ENCODE measurements around the gene GPR39. TPM values are rescaled to one million over a fixed set of nuclear protein-coding genes. Genes with fewer than 3 reads are reported as not detected.

The GPR39 gene
- total and polyA plus RNA-seq, 7 experiments from 2014 or later, result not detected

GRCh38 chr2:132407784-132408183 is 8.8 kb upstream of the GPR39 start:
- no peak for DNase-seq
- Histone ChIP-seq H3K36me3 (ENCODE audit: control insufficient read depth in 2 of 3, insufficient read depth in 3 of 3, low read length in 3 of 3) (no peaks in the 10 kb centered on the region), H3K9me3 (ENCODE audit: control insufficient read depth in 2 of 3, low read length in 3 of 3) (no peaks in the 10 kb centered on the region), H3K27ac (ENCODE audit: low read depth, low read length) (no peak overlapping the region), H3K27me3 (ENCODE audit: control insufficient read depth in 2 of 2, insufficient read depth in 2 of 2, low read length in 2 of 2) (no peaks in the 10 kb centered on the region), H3K4me1 (ENCODE audit: control insufficient read depth in 2 of 2, insufficient read depth in 2 of 2, low read length in 2 of 2) (no peaks in the 10 kb centered on the region), H3K4me3 (ENCODE audit: low read length) (no peak overlapping the region)
- Mint-ChIP-seq H3K4me1 (no peaks in the 10 kb centered on the region), H3K9me3 (peaks cover 0 to 8% (median 3%) of the 10 kb centered on the region in 11 donors), H3K27me3 (no peaks in the 10 kb centered on the region), H3K27ac (no peak overlapping the region), H3K36me3 (no peaks in the 10 kb centered on the region), H3K4me3 (no peak overlapping the region)
- ATAC-seq, result no peak
- intact Hi-C loops (cut with micrococcal nuclease), result no loop called here
- ChIA-PET POLR2A (no interaction called here), CTCF (no interaction called here)

DNA sequence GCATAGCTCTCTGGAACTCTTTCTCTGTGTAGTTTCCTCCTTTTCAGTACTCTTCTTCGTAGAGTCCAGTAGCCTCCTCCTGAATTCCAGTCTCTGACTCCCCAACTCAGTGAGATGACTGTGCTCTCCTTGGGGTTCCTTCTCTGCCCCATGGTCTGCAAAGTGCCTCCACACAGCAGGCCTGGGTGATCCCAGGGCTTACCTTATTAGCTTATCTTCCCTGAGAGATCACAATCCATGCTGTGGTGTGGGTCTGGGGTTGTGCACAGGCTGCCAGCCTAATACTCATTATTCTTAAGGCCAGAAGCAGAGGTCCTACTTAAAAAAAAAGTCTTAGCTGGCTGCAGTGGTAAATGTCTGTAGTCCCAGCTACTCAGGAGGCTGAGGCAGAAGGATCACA is 4.6 kb upstream of the GPR39 start:
- no peak overlapping the region for H3K27ac Mint-ChIP-seq
- H3K27me3 Mint-ChIP-seq, result peaks cover 11 to 26% (median 22%) of the 10 kb centered on the region in 5 donors
- no peaks in the 10 kb centered on the region for H3K36me3 Mint-ChIP-seq
- ChIA-PET CTCF (no interaction called here), POLR2A (no interaction called here)
- no peak overlapping the region for H3K27ac ChIP-seq (ENCODE audit: low read depth, low read length)
- no peak overlapping the region for H3K4me3 ChIP-seq (ENCODE audit: low read length)
- no peak for DNase-seq
- no peaks in the 10 kb centered on the region for H3K9me3 ChIP-seq (ENCODE audit: control insufficient read depth in 2 of 3, low read length in 3 of 3)
- peaks cover 0 to 6% (median 0%) of the 10 kb centered on the region in 11 donors for H3K9me3 Mint-ChIP-seq
- intact Hi-C loops (cut with micrococcal nuclease), result no loop called here
- no peaks in the 10 kb centered on the region for H3K27me3 ChIP-seq (ENCODE audit: control insufficient read depth in 2 of 2, insufficient read depth in 2 of 2, low read length in 2 of 2)
- no peaks in the 10 kb centered on the region for H3K4me1 ChIP-seq (ENCODE audit: control insufficient read depth in 2 of 2, insufficient read depth in 2 of 2, low read length in 2 of 2)
- H3K36me3 ChIP-seq (ENCODE audit: control insufficient read depth in 2 of 3, insufficient read depth in 3 of 3, low read length in 3 of 3), result no peaks in the 10 kb centered on the region
- ATAC-seq, result no peak
- peaks cover 0 to 2% (median 0%) of the 10 kb centered on the region in 7 donors for H3K4me1 Mint-ChIP-seq
- H3K4me3 Mint-ChIP-seq, result no peak overlapping the region

- Mint-ChIP-seq H3K27me3 (peaks cover 14 to 45% (median 30%) of the 10 kb centered on the region in 5 donors), H3K36me3 (peaks cover 0 to 4% (median 0%) of the 10 kb centered on the region in 5 donors), H3K27ac (no peak overlapping the region), H3K4me3 (no peak overlapping the region), H3K4me1 (peaks cover 0 to 2% (median 0%) of the 10 kb centered on the region in 7 donors), H3K9me3 (peaks cover 0 to 6% (median 0%) of the 10 kb centered on the region in 11 donors)
- ATAC-seq, result no peak
- ChIA-PET CTCF (no interaction called here), POLR2A (no interaction called here)
- Histone ChIP-seq H3K27me3 (ENCODE audit: control insufficient read depth in 2 of 2, insufficient read depth in 2 of 2, low read length in 2 of 2) (no peaks in the 10 kb centered on the region), H3K36me3 (ENCODE audit: control insufficient read depth in 2 of 3, insufficient read depth in 3 of 3, low read length in 3 of 3) (no peaks in the 10 kb centered on the region), H3K4me3 (ENCODE audit: low read length) (no peak overlapping the region), H3K27ac (ENCODE audit: low read depth, low read length) (no peak overlapping the region), H3K4me1 (ENCODE audit: control insufficient read depth in 2 of 2, insufficient read depth in 2 of 2, low read length in 2 of 2) (no peaks in the 10 kb centered on the region), H3K9me3 (ENCODE audit: control insufficient read depth in 2 of 3, low read length in 3 of 3) (no peaks in the 10 kb centered on the region)
- intact Hi-C loops (cut with micrococcal nuclease), result no loop called here
- no peak for DNase-seq
Observed at GRCh38 chr2:132414081-132414480, 2.5 kb upstream of the GPR39 start.

- peaks cover 0 to 2% (median 0%) of the 10 kb centered on the region in 7 donors for H3K4me1 Mint-ChIP-seq
- no peaks in the 10 kb centered on the region for H3K4me1 ChIP-seq (ENCODE audit: control insufficient read depth in 2 of 2, insufficient read depth in 2 of 2, low read length in 2 of 2)
- H3K4me3 ChIP-seq (ENCODE audit: low read length), result no peak overlapping the region
- CTCF ChIA-PET, result no interaction called here
- no peak overlapping the region for H3K27ac ChIP-seq (ENCODE audit: low read depth, low read length)
- H3K9me3 Mint-ChIP-seq, result peaks cover 0 to 5% (median 0%) of the 10 kb centered on the region in 11 donors
- no peaks in the 10 kb centered on the region for H3K27me3 ChIP-seq (ENCODE audit: control insufficient read depth in 2 of 2, insufficient read depth in 2 of 2, low read length in 2 of 2)
- H3K9me3 ChIP-seq (ENCODE audit: control insufficient read depth in 2 of 3, low read length in 3 of 3), result no peaks in the 10 kb centered on the region
- intact Hi-C loops (cut with micrococcal nuclease), result no loop called here
- ATAC-seq (no peak), DNase-seq (no peak)
- H3K27ac Mint-ChIP-seq, result no peak overlapping the region
- peaks cover 14 to 45% (median 32%) of the 10 kb centered on the region in 5 donors for H3K27me3 Mint-ChIP-seq
- POLR2A ChIA-PET, result no interaction called here
- H3K36me3 ChIP-seq (ENCODE audit: control insufficient read depth in 2 of 3, insufficient read depth in 3 of 3, low read length in 3 of 3), result no peaks in the 10 kb centered on the region
- H3K36me3 Mint-ChIP-seq, result peaks cover 0 to 4% (median 0%) of the 10 kb centered on the region in 5 donors
- H3K4me3 Mint-ChIP-seq, result no peak overlapping the region
Observed at GRCh38 chr2:132415256-132415914, 1.2 kb upstream of the GPR39 start.

- ATAC-seq, result no peak
- POLR2A ChIA-PET, result no interaction called here
- H3K27ac Mint-ChIP-seq, result no peak overlapping the region
Observed at GRCh38 chr2:132415915-132416722, 486 bp upstream of the GPR39 start.

DNA sequence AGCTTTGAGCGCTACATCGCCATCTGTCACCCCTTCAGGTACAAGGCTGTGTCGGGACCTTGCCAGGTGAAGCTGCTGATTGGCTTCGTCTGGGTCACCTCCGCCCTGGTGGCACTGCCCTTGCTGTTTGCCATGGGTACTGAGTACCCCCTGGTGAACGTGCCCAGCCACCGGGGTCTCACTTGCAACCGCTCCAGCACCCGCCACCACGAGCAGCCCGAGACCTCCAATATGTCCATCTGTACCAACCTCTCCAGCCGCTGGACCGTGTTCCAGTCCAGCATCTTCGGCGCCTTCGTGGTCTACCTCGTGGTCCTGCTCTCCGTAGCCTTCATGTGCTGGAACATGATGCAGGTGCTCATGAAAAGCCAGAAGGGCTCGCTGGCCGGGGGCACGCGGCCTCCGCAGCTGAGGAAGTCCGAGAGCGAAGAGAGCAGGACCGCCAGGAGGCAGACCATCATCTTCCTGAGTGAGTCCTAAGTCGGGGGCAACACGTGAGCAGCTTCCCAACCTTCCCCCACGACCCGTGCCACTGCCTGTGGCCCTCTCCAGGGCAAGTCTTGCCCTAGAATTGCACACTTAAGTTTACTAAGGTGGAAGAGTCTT is 928 bp downstream of the GPR39 start:
- Histone ChIP-seq H3K36me3 (ENCODE audit: control insufficient read depth in 2 of 3, insufficient read depth in 3 of 3, low read length in 3 of 3) (no peaks in the 10 kb centered on the region), H3K4me1 (ENCODE audit: control insufficient read depth in 2 of 2, insufficient read depth in 2 of 2, low read length in 2 of 2) (no peaks in the 10 kb centered on the region), H3K9me3 (ENCODE audit: control insufficient read depth in 2 of 3, low read length in 3 of 3) (no peaks in the 10 kb centered on the region), H3K4me3 (ENCODE audit: low read length) (no peak overlapping the region), H3K27ac (ENCODE audit: low read depth, low read length) (no peak overlapping the region), H3K27me3 (ENCODE audit: control insufficient read depth in 2 of 2, insufficient read depth in 2 of 2, low read length in 2 of 2) (no peaks in the 10 kb centered on the region)
- peaks cover 0 to 4% (median 0%) of the 10 kb centered on the region in 11 donors for H3K9me3 Mint-ChIP-seq
- no peak overlapping the region for H3K27ac Mint-ChIP-seq
- H3K27me3 Mint-ChIP-seq, result peaks cover 14 to 45% (median 32%) of the 10 kb centered on the region in 5 donors
- ChIA-PET CTCF (no interaction called here), POLR2A (no interaction called here)
- H3K4me3 Mint-ChIP-seq, result no peak overlapping the region
- ATAC-seq, result no peak
- H3K36me3 Mint-ChIP-seq, result peaks cover 0 to 4% (median 0%) of the 10 kb centered on the region in 5 donors
- peaks cover 0 to 2% (median 0%) of the 10 kb centered on the region in 7 donors for H3K4me1 Mint-ChIP-seq
- no peak for DNase-seq
- intact Hi-C loops (cut with micrococcal nuclease), result no loop called here

More at GRCh38 chr2:132415915-132416722, 486 bp upstream of the GPR39 start:
- H3K36me3 ChIP-seq (ENCODE audit: control insufficient read depth in 2 of 3, insufficient read depth in 3 of 3, low read length in 3 of 3), result no peaks in the 10 kb centered on the region
- H3K27me3 ChIP-seq (ENCODE audit: control insufficient read depth in 2 of 2, insufficient read depth in 2 of 2, low read length in 2 of 2), result no peaks in the 10 kb centered on the region
- Mint-ChIP-seq H3K27me3 (peaks cover 14 to 45% (median 32%) of the 10 kb centered on the region in 5 donors), H3K36me3 (peaks cover 0 to 4% (median 0%) of the 10 kb centered on the region in 5 donors), H3K9me3 (peaks cover 0 to 4% (median 0%) of the 10 kb centered on the region in 11 donors), H3K4me3 (no peak overlapping the region), H3K4me1 (peaks cover 0 to 2% (median 0%) of the 10 kb centered on the region in 7 donors)
- H3K9me3 ChIP-seq (ENCODE audit: control insufficient read depth in 2 of 3, low read length in 3 of 3), result no peaks in the 10 kb centered on the region
- intact Hi-C loops (cut with micrococcal nuclease), result no loop called here
- no peak for DNase-seq
- H3K4me3 ChIP-seq (ENCODE audit: low read length), result no peak overlapping the region
- no peak overlapping the region for H3K27ac ChIP-seq (ENCODE audit: low read depth, low read length)
- H3K4me1 ChIP-seq (ENCODE audit: control insufficient read depth in 2 of 2, insufficient read depth in 2 of 2, low read length in 2 of 2), result no peaks in the 10 kb centered on the region
- CTCF ChIA-PET, result no interaction called here
